Prostate gland (tissue), 2 donors: ENCODE results near the gene SLC7A4. TPM values are rescaled to one million over a fixed set of nuclear protein-coding genes. Genes with fewer than 3 reads are reported as not detected.
A peak's percentile ranks its signal among the peaks of the same experiment; 100 is the strongest.

Experiments
- DNase-seq: peaks from one replicate; pipeline ENCODE4 v3.0.0-alpha.2; 2019; ENCODE audit warnings: low spot score
- H3K27ac ChIP-seq, 2 donors: fragments of 200-600 bp; sonication (generic); 2 replicates each; pipeline ENCODE4 v1.5.1; 2017 to 2019
- H3K27me3 ChIP-seq: fragments of 200-600 bp; sonication (generic); replicated peaks from 2 replicates; pipeline ENCODE4 v1.5.1; 2019; ENCODE audit not compliant: insufficient read depth
- H3K36me3 ChIP-seq, 2 donors: fragments of 200-600 bp; sonication (generic); 1 replicate in 1 of 2; 2 replicates in 1 of 2; pipeline versions ENCODE4 v1.5.1 to v1.8.1; 2017 to 2019
- H3K4me1 ChIP-seq: fragments of 200-600 bp; sonication (generic); replicated peaks from 2 replicates; pipeline ENCODE4 v1.5.1; 2019
- H3K4me3 ChIP-seq, 2 donors: fragments of 200-600 bp; sonication (generic); 2 replicates each; pipeline ENCODE4 v1.5.1; 2017 to 2019
- H3K9me3 ChIP-seq: fragments of 200-600 bp; sonication (generic); 2 replicates; pipeline ENCODE4 v1.5.1; 2017
- POLR2A ChIP-seq: fragments of 450-650 bp; IDR thresholded peaks from one replicate; pipeline ENCODE4 v1.6.1; 2016; ENCODE audit warnings: antibody characterized with exemption, mild to moderate bottlenecking
- POLR2AphosphoS5 ChIP-seq: sonication (generic); formaldehyde crosslinking; IDR thresholded peaks from one replicate; pipeline ENCODE4 v1.6.1; 2017; ENCODE audit warnings: antibody characterized with exemption
- WGBS: methylation state at CpG from one replicate; pipeline ENCODE4 v1.1.5; 2018; 5-methylcytosine and 5-hydroxymethylcytosine counted together
- intact Hi-C: fragments of 100-400 bp; cut with DNase I; formaldehyde crosslinking; loops from one replicate; pipeline ENCODE4 v1.14.2; 2022
- total RNA-seq, 2 donors: library from RNA; depleted of rRNA; stranded (reverse); fragments of >200 nt; gene quantifications; one replicate each; pipeline ENCODE4 v1.1.0, GENCODE V29; 2016
- TF ChIP-seq, protein P1 (sequence below), 4 experiments: fragments of 200-600 bp in 2 of 4; fragments of 450-650 bp in 2 of 4; sonication (generic) in 2 of 4; IDR thresholded peaks; 1 replicate in 3 of 4; 2 replicates in 1 of 4; pipeline ENCODE4 v1.5.1; 2016 to 2019; ENCODE audit warnings: antibody characterized with exemption in 4 of 4, mild to moderate bottlenecking in 2 of 4, moderate library complexity in 2 of 4

Gene SLC7A4
- total RNA-seq, 2 donors from 2014 or later = 13.0 to 53.9 TPM

DNA sequence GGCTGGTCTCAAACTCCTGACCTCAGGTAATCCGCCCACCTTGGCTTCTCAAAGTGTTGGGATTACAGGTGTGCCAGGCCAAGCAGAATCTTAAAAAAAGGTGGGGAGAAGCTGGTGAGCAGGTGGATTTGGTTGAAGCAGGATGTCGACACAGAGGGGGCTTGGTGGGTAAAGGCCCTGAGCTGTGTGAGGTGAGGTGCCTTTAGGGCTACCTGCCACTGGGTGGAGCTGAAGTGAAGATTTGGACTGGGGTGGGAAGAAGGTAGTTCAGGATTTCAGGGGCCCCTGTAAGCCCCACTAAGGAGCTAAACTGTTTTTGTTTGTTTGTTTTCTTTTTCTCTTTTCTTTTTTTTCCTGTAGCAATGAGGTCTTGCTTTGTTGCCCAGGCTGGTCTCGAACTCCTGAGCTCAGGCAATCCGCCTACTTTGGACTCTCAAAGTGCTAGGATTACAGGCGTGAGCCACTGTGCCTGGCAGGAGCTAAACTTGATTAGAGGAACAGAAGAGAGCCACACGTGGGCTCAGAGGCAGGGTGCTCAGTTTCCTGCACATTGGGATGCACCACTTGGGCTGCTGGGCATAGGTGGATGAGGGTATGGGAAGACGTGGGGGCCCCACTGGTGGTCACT lies 11.4 kb downstream of the SLC7A4 start:
- TF ChIP-seq POLR2AphosphoS5 (no peak), POLR2A (no peak)
- TF ChIP-seq, protein P1, sequence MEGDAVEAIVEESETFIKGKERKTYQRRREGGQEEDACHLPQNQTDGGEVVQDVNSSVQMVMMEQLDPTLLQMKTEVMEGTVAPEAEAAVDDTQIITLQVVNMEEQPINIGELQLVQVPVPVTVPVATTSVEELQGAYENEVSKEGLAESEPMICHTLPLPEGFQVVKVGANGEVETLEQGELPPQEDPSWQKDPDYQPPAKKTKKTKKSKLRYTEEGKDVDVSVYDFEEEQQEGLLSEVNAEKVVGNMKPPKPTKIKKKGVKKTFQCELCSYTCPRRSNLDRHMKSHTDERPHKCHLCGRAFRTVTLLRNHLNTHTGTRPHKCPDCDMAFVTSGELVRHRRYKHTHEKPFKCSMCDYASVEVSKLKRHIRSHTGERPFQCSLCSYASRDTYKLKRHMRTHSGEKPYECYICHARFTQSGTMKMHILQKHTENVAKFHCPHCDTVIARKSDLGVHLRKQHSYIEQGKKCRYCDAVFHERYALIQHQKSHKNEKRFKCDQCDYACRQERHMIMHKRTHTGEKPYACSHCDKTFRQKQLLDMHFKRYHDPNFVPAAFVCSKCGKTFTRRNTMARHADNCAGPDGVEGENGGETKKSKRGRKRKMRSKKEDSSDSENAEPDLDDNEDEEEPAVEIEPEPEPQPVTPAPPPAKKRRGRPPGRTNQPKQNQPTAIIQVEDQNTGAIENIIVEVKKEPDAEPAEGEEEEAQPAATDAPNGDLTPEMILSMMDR (IDR thresholded peaks at IDR 0.05) = peak in 1 of 4 experiments; percentile 15
- no peak overlapping the region for H3K27ac ChIP-seq
- H3K4me3 ChIP-seq = no peak overlapping the region
- no peaks in the 10 kb centered on the region for H3K27me3 ChIP-seq
- no peak for DNase-seq
- H3K4me1 ChIP-seq = no peaks in the 10 kb centered on the region
- no peaks in the 10 kb centered on the region for H3K9me3 ChIP-seq
- H3K36me3 ChIP-seq = no peaks in the 10 kb centered on the region
- 73% methylated on average over 7 of the region's 7 CpGs for WGBS
- intact Hi-C loops = no loop called here

DNA sequence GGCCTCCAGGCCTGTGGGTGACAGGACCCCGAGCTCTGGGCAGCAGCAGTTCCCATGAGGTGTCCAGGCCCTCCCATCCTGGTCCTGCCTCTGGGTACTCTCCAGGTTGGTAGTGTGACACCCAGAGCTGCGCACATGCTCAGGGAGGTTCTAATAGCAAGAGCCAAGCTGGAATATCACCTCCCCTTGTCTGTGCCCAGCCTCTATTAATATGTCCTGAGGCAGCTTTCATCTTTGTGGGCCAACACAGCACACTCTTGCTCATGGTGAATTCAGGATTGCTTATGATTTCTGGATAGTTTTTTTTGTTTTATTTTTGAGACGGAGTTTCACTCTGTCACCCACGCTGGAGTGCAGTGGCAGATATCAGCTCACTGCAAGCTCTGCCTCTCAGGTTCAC lies 14.0 kb downstream of the SLC7A4 start:
- Histone ChIP-seq H3K27me3 (no peaks in the 10 kb centered on the region), H3K36me3 (no peaks in the 10 kb centered on the region), H3K4me3 (no peak overlapping the region), H3K27ac (no peak overlapping the region), H3K4me1 (peaks cover 8% of the 10 kb centered on the region), H3K9me3 (no peaks in the 10 kb centered on the region)
- 96% methylated on average over 4 of the region's 4 CpGs for WGBS
- TF ChIP-seq, protein P1 (IDR thresholded peaks at IDR 0.05) = no peak
- intact Hi-C loops = no loop called here
- DNase-seq = no peak

DNA sequence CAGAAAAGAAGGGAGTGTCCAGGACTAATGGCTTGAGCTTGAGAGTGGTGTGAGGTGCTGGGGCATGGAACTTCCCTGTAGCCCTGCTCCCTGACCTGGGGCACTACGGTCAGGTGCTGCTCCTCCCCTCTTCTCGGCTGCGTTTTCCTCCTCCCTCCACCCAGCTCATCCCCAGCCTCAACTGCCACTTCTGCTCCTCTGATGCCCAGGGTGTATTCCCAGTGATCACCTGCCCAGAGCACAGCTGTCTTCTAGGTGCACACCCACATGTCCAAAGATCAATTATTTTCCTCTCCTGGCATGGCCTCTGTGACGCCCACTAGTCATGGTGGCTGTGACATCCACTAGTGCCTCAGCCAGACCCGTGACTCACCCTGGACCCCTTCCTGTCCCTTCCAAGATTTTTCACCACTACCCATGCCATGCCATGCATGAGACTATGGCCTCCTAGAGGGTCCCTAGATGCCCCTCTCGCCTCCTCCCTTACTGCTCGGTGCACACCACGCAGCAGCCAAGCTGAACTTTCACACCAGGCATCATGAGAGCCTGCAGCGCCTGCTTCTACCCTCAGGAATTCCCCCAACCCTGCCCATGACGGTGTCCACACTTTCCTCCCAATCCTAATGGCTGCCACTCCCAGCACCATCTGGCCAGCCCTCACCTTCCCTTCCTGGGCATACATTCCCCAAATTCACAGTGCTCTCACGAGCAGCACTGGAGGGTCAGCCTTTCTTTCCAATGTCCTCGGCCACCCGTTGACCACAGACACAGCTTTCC lies 15.5 kb downstream of the SLC7A4 start:
- intact Hi-C loops = no loop called here
- no peaks in the 10 kb centered on the region for H3K36me3 ChIP-seq
- H3K9me3 ChIP-seq = no peaks in the 10 kb centered on the region
- peaks cover 8% of the 10 kb centered on the region for H3K4me1 ChIP-seq
- WGBS = 83% methylated on average over 13 of the region's 13 CpGs
- no peak for DNase-seq
- no peaks in the 10 kb centered on the region for H3K27me3 ChIP-seq
- no peak overlapping the region for H3K27ac ChIP-seq
- H3K4me3 ChIP-seq = no peak overlapping the region
- TF ChIP-seq POLR2A (no peak), POLR2AphosphoS5 (no peak)
- TF ChIP-seq, protein P1 (IDR thresholded peaks at IDR 0.05) = no peak

DNA sequence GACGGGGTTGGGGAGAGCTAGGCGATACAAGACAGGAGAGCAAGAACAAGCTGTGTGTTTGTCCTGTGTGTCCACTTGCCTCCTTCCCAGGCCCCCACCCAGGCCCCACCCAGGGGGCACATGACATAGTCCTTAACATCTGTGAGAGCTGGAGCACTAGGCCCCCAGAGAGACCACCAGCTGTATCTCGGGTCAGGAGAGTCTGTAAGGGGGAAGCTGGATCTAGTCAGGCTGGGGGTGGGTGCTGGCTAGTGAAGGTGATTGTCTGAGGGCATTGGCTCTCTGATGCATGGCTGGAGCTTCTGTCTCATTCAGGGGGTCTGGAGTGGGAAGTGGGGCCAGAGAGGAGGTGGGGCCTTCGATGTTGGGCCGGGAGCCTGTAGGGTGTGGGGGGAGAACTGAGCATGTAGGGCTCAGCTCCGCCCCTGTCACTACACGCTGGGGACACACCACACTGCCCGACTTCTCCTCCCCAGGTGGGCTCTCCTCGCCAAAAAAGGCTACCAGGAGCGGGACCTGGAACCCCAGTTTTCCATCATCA lies 16.8 kb downstream of the SLC7A4 start:
- 79% methylated on average over 7 of the region's 10 CpGs for WGBS
- no peak overlapping the region for H3K4me3 ChIP-seq
- no peaks in the 10 kb centered on the region for H3K27me3 ChIP-seq
- intact Hi-C loops = no loop called here
- no peak overlapping the region for H3K27ac ChIP-seq
- TF ChIP-seq, protein P1 (IDR thresholded peaks at IDR 0.05) = no peak
- no peak for TF ChIP-seq POLR2A
- TF ChIP-seq POLR2AphosphoS5 = no peak
- no peak for DNase-seq
- H3K36me3 ChIP-seq = no peaks in the 10 kb centered on the region
- H3K9me3 ChIP-seq = no peaks in the 10 kb centered on the region
- peaks cover 8% of the 10 kb centered on the region for H3K4me1 ChIP-seq
